GM12873 (cell line): Measurements from ENCODE around the gene ARHGAP35.

Experiments used
- TF ChIP-seq, protein P1 (sequence below): IDR thresholded peaks from 2 replicates; pipeline ENCODE4 v1.5.1; 2012; ENCODE audit warnings: low read depth, mild to moderate bottlenecking, moderate library complexity, low read length, control low read depth; ENCODE audit not compliant: insufficient read depth; ENCODE audit errors: missing control alignments

Gene ARHGAP35

DNA sequence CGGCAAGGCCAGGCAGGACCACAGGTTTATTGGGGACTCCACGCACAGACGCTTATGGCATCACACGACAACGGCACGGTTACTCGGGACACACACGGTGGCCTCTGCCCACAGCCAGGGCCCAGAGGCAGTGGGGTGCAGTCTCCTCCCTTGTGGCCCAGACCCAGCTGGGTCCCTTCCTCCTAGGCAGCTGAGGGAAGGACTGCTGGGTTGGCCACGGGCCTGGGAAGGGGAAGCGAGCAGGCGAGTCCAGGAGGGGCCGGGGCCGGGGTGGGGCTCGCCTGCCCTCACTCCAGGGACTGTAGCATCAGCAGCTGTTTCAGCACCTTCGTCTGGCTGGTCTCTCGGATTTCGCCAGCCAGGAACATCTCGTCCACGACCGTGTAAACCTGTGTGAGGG, 22.6 kb upstream of the ARHGAP35 start:
- TF ChIP-seq, protein P1, sequence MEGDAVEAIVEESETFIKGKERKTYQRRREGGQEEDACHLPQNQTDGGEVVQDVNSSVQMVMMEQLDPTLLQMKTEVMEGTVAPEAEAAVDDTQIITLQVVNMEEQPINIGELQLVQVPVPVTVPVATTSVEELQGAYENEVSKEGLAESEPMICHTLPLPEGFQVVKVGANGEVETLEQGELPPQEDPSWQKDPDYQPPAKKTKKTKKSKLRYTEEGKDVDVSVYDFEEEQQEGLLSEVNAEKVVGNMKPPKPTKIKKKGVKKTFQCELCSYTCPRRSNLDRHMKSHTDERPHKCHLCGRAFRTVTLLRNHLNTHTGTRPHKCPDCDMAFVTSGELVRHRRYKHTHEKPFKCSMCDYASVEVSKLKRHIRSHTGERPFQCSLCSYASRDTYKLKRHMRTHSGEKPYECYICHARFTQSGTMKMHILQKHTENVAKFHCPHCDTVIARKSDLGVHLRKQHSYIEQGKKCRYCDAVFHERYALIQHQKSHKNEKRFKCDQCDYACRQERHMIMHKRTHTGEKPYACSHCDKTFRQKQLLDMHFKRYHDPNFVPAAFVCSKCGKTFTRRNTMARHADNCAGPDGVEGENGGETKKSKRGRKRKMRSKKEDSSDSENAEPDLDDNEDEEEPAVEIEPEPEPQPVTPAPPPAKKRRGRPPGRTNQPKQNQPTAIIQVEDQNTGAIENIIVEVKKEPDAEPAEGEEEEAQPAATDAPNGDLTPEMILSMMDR, result no peak

DNA sequence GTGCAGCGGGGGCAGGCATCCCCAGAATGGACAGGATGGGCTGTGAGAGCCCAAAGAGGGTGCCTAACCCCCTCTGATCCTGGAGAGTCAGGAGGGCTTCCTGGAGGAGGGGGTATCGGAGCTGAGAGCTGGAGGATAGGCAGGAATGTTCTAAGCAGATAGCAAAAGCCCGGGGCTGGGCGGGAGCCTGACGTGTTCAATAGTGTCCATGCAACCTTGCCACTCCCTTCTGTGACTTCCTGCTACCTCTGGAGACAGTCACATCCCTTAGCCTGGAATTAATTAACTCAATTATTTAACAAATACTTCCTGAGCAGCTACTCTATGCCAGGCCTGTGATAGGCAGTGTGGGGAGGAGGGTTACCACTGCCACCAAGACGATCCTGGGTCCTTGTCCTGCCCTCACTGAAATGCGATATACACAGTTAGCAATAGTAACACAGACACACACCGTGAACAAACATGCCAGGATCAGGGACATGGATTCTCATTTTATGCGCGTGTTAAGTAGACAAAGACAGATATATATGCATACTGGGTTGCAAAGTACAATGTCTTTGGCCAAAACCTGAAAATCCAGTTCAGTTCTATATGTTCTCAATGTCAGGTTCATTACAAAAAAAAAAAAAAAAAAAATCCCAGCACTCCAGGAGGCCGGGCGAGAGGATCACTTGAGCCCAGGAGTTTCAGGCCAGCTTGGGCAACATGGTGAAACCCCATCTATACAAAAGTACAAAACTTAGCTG, 20.9 kb upstream of the ARHGAP35 start:
- TF ChIP-seq, protein P1, result no peak

DNA sequence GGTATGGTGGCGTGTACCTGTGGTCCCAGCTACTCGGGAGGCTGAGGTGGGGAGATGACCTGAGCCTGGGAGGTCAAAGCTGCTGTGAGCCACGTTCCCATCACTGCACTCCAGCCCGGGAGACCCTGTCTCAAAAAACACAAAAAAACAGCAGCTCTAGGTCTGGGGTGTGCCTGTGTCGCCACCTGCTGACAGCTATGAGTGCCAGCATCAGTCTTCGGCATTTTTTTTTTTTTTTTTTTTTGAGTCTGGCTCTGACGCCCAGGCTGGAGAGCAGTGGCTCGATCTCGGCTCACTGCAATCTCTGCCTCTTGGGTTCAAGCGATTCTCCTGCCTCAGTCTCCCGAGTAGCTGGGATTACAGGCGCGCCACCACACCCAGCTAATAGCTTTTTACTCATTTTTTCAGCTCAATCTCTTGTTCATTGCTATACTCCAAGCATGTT, 20.3 kb upstream of the ARHGAP35 start:
- TF ChIP-seq, protein P1, result peak; percentile 87

DNA sequence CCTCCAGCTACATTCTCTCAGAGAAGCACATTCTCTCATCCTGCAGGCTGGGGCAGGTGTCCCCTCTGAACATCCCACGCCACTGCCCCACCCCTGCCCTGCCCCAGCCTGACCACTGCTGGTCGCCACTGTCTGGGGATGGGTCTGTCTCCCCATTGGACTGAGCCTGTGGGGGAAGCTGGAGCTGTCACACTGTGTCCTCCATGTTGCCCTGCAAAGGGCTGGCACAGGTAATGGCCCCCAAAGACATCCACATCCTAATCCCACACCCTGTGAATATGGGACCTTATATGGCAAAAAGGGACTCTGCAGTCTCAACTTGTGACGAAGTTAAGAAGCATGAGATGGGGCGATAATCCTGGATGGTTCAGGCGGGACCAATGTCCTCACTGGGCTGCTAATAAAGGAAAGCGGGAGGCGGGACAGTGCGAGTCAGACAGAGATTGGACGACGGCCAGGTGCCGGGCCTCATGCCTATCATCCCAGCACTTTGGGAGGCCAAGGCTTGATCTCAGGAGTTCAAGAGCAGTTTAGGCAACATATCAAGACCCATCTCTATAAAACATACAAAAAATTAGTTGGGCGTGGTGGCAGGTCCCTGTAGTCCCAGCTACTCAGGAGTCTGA, 19.2 kb upstream of the ARHGAP35 start:
- TF ChIP-seq, protein P1, result no peak

DNA sequence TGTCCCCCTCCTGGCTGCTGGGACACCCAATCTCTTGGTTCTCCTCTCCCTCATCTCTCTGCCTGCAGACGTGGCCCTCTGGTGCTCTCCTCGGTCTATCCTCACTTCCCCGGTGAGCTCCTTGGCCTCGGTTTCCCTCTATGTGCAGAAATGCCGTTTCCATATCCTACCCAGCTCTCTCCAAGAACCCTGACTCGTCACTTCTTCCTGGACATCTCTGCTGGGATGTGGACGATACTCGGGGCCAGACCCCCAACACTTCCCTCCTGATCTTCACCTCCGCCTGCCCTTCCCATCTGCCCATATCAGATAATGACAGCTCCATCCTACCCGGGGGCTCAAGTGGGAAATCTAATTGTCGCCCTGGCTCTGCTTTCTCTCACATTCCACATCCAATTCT, 18.0 kb upstream of the ARHGAP35 start:
- TF ChIP-seq, protein P1, result no peak

DNA sequence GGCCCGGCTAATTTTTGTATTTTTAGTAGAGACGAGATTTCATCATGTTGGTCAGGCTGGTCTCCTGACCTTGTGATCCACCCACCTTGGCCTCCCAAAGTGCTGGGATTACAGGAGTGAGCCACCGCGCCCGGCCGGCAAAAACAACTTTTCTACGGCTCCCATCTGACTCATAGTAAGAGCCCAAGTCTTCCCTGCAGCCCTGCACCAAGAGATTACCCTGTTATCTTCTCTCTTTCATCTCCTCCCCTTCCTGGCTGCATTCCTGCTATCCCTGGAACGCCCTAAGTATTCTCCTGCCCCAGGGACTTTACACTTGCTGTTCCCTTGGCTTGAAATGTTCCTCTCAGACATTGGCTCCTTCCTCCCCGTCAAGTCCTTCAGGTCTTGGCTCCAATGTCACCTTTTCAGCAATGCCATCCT, 16.7 kb upstream of the ARHGAP35 start:
- TF ChIP-seq, protein P1, result no peak

DNA sequence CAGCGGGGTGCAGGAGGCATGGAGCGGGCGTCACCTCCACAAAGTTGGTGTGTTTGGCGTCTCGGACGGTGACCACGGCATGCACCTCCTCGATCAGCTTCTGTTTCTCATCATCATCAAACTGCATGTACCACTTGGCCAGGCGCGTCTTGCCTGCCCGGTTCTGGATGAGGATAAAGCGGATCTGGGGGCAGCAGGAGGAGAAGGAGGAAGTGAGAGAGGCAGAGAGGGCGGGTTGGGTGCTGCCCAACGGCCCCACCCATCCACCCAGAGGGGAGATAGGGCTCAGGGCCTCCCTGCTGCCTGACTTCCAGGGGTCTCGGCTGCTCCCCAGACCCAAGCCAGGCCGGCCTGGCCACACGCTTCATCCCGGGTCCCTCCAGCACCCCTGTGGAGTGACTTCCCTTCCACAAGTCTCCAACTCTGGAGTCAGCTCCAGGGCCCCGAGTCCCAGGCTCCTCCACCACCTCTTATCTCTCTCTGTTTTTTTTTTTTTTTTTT, 14.8 kb upstream of the ARHGAP35 start:
- TF ChIP-seq, protein P1, result no peak
